Thyroid gland (tissue), 4 donors: Measurements from ENCODE around the gene ARID4B.

Source experiments
- CTCF ChIP-seq, 6 experiments: fragments of 200-600 bp in 3 of 6; fragments of 450-650 bp in 3 of 6; sonication (generic) in 3 of 6; IDR thresholded peaks; one replicate each; pipeline ENCODE4 v1.5.1; 2016 to 2019; ENCODE audit warnings: antibody characterized with exemption in 6 of 6, mild to moderate bottlenecking in 2 of 6, inconsistent platforms in 1 of 6, moderate library complexity in 1 of 6
- POLR2A ChIP-seq, 2 donors: fragments of 450-650 bp; IDR thresholded peaks; one replicate each; pipeline ENCODE4 v1.6.1; 2017; ENCODE audit warnings: antibody characterized with exemption in 2 of 2, mild to moderate bottlenecking in 2 of 2, moderate library complexity in 1 of 2

- TF ChIP-seq CTCF (IDR thresholded peaks at IDR 0.05): no peak
- TF ChIP-seq POLR2A (IDR thresholded peaks at IDR 0.05): no peak
Measured at GRCh38 chr1:235246022-235246948, 81.7 kb downstream of the ARID4B start.
